HepG2 (cell line): ENCODE data around the gene MTX3. TPM values are rescaled to one million over a fixed set of nuclear protein-coding genes. Genes with fewer than 3 reads are reported as not detected.

ENCODE experiments used
- ATF3 ChIP-seq: sonication (generic); formaldehyde crosslinking; IDR thresholded peaks from 2 replicates; pipeline ENCODE4 v1.4.0; 2020; ENCODE audit warnings: missing genetic modification reagents
- FLYWCH1 ChIP-seq: sonication (generic); formaldehyde crosslinking; IDR thresholded peaks from 2 replicates; pipeline ENCODE4 v1.8.1; 2023; ENCODE audit warnings: mild to moderate bottlenecking, missing genetic modification reagents
- HDAC2 ChIP-seq: sonication (generic); formaldehyde crosslinking; IDR thresholded peaks from 2 replicates; pipeline ENCODE4 v1.4.0; 2020; ENCODE audit warnings: missing genetic modification reagents
- KMT2B ChIP-seq: IDR thresholded peaks from 2 replicates; pipeline ENCODE4 v1.6.1; 2016; ENCODE audit warnings: missing genetic modification reagents, missing compliant biosample characterization
- NCOA5 ChIP-seq: sonication (generic); formaldehyde crosslinking; IDR thresholded peaks from 2 replicates; pipeline ENCODE4 v1.4.0; 2020; ENCODE audit warnings: missing genetic modification reagents
- NCOR1 ChIP-seq: fragments of 200-600 bp; sonication (generic); IDR thresholded peaks from 2 replicates; pipeline ENCODE4 v1.7.0; 2017; ENCODE audit warnings: antibody characterized with exemption, low read length, borderline replicate concordance
- NR0B2 ChIP-seq: sonication (generic); formaldehyde crosslinking; IDR thresholded peaks from 2 replicates; pipeline ENCODE4 v1.4.0; 2020; ENCODE audit warnings: mild to moderate bottlenecking, missing genetic modification reagents
- POLR2AphosphoS5 ChIP-seq: IDR thresholded peaks from 2 replicates; pipeline ENCODE4 v1.6.1; 2012; ENCODE audit warnings: low read depth, low read length
- RFX3 ChIP-seq: IDR thresholded peaks from 2 replicates; pipeline ENCODE4 v1.6.1; 2016; ENCODE audit warnings: missing biosample characterization, missing genetic modification reagents
- TEAD3 ChIP-seq: optimal IDR thresholded peaks from 2 replicates; pipeline ENCODE3; 2016; ENCODE audit warnings: borderline replicate concordance
- TEF ChIP-seq: sonication (generic); formaldehyde crosslinking; IDR thresholded peaks from 2 replicates; pipeline ENCODE4 v1.5.0; 2020; ENCODE audit warnings: missing genetic modification reagents
- USF2 ChIP-seq, 2 experiments: sonication (generic) in 1 of 2; formaldehyde crosslinking in 1 of 2; IDR thresholded peaks; 2 replicates each; pipeline versions ENCODE4 v1.5.1 to v1.6.1; 2011 to 2020; ENCODE audit warnings: borderline replicate concordance in 1 of 2, low read depth in 1 of 2, low read length in 1 of 2, mild to moderate bottlenecking in 1 of 2, missing genetic modification reagents in 1 of 2, moderate library complexity in 1 of 2
- ZKSCAN1 ChIP-seq: fragments of 150-350 bp; IDR thresholded peaks from 2 replicates; pipeline ENCODE4 v1.6.1; 2014; ENCODE audit warnings: low read length
- ZNF207 ChIP-seq: fragments of 450-650 bp; IDR thresholded peaks from 2 replicates; pipeline ENCODE4 v1.6.1; 2016; ENCODE audit warnings: antibody characterized with exemption, borderline replicate concordance
- ZNF235 ChIP-seq: sonication (generic); formaldehyde crosslinking; IDR thresholded peaks from 2 replicates; pipeline ENCODE4 v1.8.1; 2023; ENCODE audit warnings: mild to moderate bottlenecking, missing genetic modification reagents, borderline replicate concordance
- ZNF546 ChIP-seq: sonication (generic); formaldehyde crosslinking; conservative IDR thresholded peaks from 2 replicates; pipeline ENCODE4 v1.8.1; 2023; ENCODE audit warnings: mild to moderate bottlenecking, missing genetic modification reagents
- ZNF564 ChIP-seq: sonication (generic); formaldehyde crosslinking; IDR thresholded peaks from 2 replicates; pipeline ENCODE4 v1.8.1; 2023; ENCODE audit warnings: mild to moderate bottlenecking, missing genetic modification reagents
- ZNF605 ChIP-seq: sonication (generic); formaldehyde crosslinking; IDR thresholded peaks from 2 replicates; pipeline ENCODE4 v1.8.0; 2022; ENCODE audit warnings: mild to moderate bottlenecking, missing genetic modification reagents
- ZNF770 ChIP-seq: sonication (generic); formaldehyde crosslinking; IDR thresholded peaks from 2 replicates; pipeline ENCODE4 v1.5.0; 2020; ENCODE audit warnings: mild to moderate bottlenecking, missing genetic modification reagents
- ZNF788 ChIP-seq: sonication (generic); formaldehyde crosslinking; IDR thresholded peaks from 2 replicates; pipeline ENCODE4 v1.5.0; 2020; ENCODE audit warnings: mild to moderate bottlenecking, missing genetic modification reagents, borderline replicate concordance
- ZNF800 ChIP-seq: sonication (generic); formaldehyde crosslinking; IDR thresholded peaks from 2 replicates; pipeline ENCODE4 v1.4.0; 2020; ENCODE audit warnings: missing genetic modification reagents
- polyA plus RNA-seq, 8 experiments: library from polyadenylated mRNA; depleted of rRNA in 3 of 8; stranded (reverse) in 7 of 8; unstranded in 1 of 8; fragments of >200 nt; fragmentation: Illumina TruSeq in 4 of 8; extraction: Trizol in 4 of 8; gene quantifications; 2 replicates each; pipeline versions ENCODE4 v1.2.1 to v1.2.3, GENCODE V29; 2011 to 2016; ENCODE audit warnings: low read depth in 4 of 8, missing spikeins in 1 of 8, mixed read lengths in 1 of 8; ENCODE audit not compliant: insufficient read depth in 1 of 8
- total RNA-seq, 5 experiments: library from RNA; depleted of rRNA; stranded (reverse); fragments of >200 nt; fragmentation: Illumina TruSeq; extraction: Trizol; gene quantifications; 2 replicates each; pipeline ENCODE4 v1.2.3, GENCODE V29; 2016; ENCODE audit warnings: low read depth in 1 of 5

Gene MTX3
- total and polyA plus RNA-seq, 2 of the 13 experiments (the other 11 are each of a cell fraction or from before 2014, with no cell fraction given) = 9.9 to 16.7 TPM

GRCh38 chr5:79990598-79991507 is at the start of gene MTX3 (continued):
- TF ChIP-seq ATF3 (CRISPR knock-in tag) = peak; percentile 58; the same call in 1 of the 2 replicates
- TF ChIP-seq USF2 (IDR thresholded peaks at IDR 0.05; ENCODE audit: low read depth, low read length) = no peak
- TF ChIP-seq USF2 (CRISPR knock-in tag; IDR thresholded peaks at IDR 0.05; ENCODE audit: borderline replicate concordance) = peak; percentile 73; the same call in 1 of the 2 replicates
- TF ChIP-seq ZNF546 = peak; percentile 48; the same call in 1 of the 2 replicates
- TF ChIP-seq NR0B2 (CRISPR knock-in tag) = peak; percentile 84
- no peak for TF ChIP-seq RFX3 (CRISPR knock-in tag)
- peak; percentile 90 for TF ChIP-seq ZNF788 (CRISPR knock-in tag)
- peak; percentile 53; the same call in 1 of the 2 replicates for TF ChIP-seq HDAC2 (CRISPR knock-in tag)
- TF ChIP-seq NCOR1 = peak; percentile 34; the same call in 1 of the 2 replicates
- TF ChIP-seq POLR2AphosphoS5 = peak; percentile 63
- peak; percentile 84 for TF ChIP-seq KMT2B
- TF ChIP-seq ZNF207 = no peak
- no peak for TF ChIP-seq NCOA5 (CRISPR knock-in tag)
- TF ChIP-seq ZNF235 = 0 out of 2 replicates have a peak, but pooled peaks have one; percentile 57
- TF ChIP-seq TEAD3 = peak; percentile 31
- TF ChIP-seq ZKSCAN1 = no peak
- peak; percentile 51 for TF ChIP-seq ZNF770 (CRISPR knock-in tag)
- TF ChIP-seq ZNF564 (CRISPR knock-in tag) = no peak
- TF ChIP-seq ZNF800 = 0 out of 2 replicates have a peak, but pooled peaks have one; percentile 17
- TF ChIP-seq TEF (CRISPR knock-in tag) = 0 out of 2 replicates have a peak, but pooled peaks have one; percentile 19
- no peak for TF ChIP-seq FLYWCH1 (CRISPR knock-in tag)
- peak; percentile 95 for TF ChIP-seq ZNF605
